NOMO-1 treated with DMSO at 0.1 percent for 48 hours (cell line): ENCODE data around the gene RYR2.

Experiments used
- DNase-seq: peaks from one replicate; lab custom pipeline; 2025; ENCODE audit not compliant: unreplicated experiment; lab: John Stamatoyannopoulos, UW

Gene RYR2

GRCh38 chr1:237041795-237042525 lies at the start of gene RYR2:
Gene RYR2, plus strand, starts transcription at chr1:237042184. Its CDS starts 338 bp downstream, at chr1:237042522.
- DNase-seq: no peak

DNA sequence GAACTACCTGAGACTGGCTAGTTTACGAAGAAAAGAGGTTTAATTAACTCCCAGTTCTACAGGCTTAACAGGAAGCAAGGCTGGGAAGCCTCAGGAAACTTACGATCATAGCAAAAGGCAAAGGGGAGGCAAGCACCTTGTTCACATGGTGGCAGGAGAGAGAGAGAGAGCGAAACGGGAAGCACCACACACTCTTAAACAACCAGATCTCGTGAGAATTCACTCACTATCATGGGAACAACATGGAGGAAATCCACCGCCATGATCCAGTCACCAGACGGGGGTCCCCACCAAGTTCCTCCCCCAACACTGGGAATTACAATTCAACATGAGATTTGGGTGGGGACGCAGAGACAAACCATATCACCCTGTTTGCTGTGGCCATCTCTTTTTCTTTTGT lies 49.5 kb upstream of the RYR2 start:
- no peak for DNase-seq

GRCh38 chr1:236994450-236994849 lies 47.5 kb upstream of the RYR2 start:
- DNase-seq: no peak

GRCh38 chr1:236997361-236997760 lies 44.6 kb upstream of the RYR2 start:
- no peak for DNase-seq

- DNase-seq: no peak
Observed at GRCh38 chr1:236997882-236998281, 44.1 kb upstream of the RYR2 start.

DNA sequence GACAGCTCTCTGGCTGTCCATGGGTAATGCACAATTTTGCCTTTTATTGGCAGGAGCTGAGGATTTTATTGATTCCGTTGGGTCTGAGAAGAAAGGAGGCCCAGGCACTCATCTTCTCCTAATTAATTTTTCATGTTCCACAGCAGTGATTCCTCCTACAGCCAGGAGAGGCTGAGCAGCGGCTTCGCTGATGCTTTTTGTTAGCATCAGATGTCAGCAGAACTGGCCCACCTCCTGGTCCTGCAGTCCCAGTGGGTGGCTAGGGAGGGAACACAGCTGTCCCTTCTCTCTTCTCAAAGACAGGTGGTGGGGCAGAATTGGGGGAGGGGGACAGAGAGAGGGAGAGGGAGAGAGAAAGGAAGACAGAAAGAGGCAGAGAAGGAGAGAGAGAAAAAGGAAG lies 43.4 kb upstream of the RYR2 start:
- no peak for DNase-seq

- DNase-seq: no peak
Observed at GRCh38 chr1:237000191-237000590, 41.8 kb upstream of the RYR2 start.

- DNase-seq: no peak
Observed at GRCh38 chr1:237003516-237003915, 38.5 kb upstream of the RYR2 start.

GRCh38 chr1:237004116-237004515 lies 37.9 kb upstream of the RYR2 start, which contains the start of gene MT1HL1:
Gene MT1HL1, minus strand, starts transcription at chr1:237004441. Its CDS starts 69 bp downstream, at chr1:237004372.
- DNase-seq: no peak

GRCh38 chr1:237005674-237006073 lies 36.3 kb upstream of the RYR2 start:
- DNase-seq: no peak

- no peak for DNase-seq
Observed at GRCh38 chr1:237007147-237007881, 34.7 kb upstream of the RYR2 start.

- DNase-seq: no peak
Observed at GRCh38 chr1:237009611-237010010, 32.4 kb upstream of the RYR2 start.

DNA sequence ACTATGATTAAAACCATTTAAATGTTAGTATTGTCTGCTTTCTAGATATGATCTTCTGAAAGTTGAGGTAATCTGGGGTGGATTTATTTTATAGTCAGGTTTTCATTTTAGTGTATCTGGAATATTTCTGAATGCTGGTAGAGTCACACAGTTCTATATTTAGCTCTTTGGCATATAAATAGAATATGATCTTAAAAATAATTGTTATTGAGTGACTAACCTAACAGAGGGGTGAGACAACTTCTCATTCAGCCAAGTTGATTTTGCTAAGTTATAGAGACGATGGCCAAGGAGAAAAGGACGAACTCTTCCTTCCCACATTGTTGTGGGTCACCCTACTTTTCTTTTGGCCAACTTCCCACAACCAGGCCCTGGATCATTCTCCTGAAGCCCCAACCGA lies 30.6 kb upstream of the RYR2 start:
- no peak for DNase-seq

DNA sequence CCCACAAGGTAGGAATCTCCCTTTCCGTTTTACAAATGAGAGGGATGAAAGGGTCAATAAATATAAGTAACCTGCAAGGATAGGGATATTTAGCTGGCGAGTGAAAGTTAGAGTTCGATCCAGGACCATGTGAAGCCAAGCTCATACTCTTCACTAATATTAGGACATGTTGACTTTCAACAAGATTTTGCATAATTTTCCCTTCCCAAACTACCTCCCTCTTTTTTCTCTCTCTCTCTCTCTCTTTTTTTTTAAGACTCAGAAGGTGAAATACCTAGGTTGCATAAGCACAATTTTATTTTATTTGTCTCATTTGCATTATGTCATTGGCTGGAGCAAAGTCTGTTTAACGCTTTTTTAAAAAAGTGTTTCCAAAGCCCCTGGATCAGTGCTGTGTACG lies 29.6 kb upstream of the RYR2 start:
- DNase-seq: no peak

GRCh38 chr1:237012788-237013383 lies 29.1 kb upstream of the RYR2 start:
- DNase-seq: no peak

GRCh38 chr1:237013608-237014007 lies 28.4 kb upstream of the RYR2 start:
- DNase-seq: no peak

DNA sequence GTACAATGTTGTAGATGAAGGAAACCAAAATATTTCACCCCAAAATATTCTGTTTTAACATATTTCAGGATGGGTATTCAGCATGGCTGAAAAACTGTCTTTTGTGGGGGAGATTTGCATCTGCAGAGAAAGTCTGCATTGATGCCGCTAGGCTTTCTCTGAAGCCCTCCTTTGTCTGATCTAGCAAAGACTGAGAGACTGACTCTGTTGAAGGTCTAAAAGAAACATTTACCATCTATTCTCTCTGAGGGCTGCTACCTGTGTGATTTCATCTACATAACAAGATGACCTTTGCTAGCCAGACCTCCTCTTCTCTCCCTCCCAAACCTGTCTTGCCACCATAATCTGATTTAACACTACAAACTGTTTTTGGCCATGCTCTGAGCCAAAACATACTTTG lies 25.4 kb upstream of the RYR2 start:
- no peak for DNase-seq

DNA sequence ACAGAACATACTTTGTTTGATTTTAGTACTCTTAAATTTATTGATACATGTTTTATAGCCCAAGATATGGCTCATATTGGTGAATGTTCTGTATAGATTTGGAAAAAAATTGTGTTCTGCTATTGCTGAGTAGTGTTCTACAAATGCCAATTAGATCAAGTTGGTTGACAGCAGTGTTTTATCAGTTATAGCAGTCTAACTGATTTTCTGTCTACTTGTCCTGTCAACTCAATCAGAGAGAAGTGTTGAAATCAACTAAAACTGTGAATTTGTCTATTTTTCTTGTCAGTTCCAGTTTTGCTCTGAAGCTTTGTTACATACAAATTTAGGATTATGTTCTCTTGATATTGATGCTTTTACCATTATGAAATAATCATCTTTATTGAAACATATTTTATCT lies 23.1 kb upstream of the RYR2 start:
- no peak for DNase-seq

DNA sequence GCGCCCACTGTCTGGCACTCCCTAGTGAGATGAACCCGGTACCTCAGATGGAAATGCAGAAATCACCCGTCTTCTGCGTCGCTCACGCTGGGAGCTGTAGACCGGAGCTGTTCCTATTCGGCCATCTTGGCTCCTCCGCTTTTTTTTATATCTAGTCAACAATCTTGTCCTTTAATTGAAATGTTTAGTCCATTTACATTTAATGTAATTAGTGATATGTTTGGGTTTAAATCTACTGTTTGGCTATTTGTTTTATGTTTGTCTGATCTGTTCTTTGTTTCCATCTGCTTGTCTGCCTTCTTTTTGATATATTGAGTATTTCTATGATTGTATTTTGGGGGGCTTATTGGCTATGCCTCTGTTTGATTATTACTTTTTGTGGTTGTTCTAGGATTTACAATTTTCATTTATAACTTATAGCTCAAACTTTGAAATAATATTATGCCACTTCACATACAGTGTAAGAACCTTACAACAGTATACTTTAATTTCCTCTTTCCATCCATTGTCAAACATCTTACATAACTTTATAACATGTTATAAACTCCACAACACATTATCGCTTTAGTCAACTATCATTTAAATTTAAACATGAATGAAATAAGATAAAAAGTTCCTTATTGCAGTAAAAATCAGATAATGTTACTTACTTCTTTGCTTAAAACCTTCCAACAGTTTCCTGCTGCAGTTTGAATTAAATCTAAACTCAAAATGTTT lies 16.5 kb upstream of the RYR2 start:
- DNase-seq: no peak

- DNase-seq: no peak
Observed at GRCh38 chr1:237029240-237029639, 12.7 kb upstream of the RYR2 start.

DNA sequence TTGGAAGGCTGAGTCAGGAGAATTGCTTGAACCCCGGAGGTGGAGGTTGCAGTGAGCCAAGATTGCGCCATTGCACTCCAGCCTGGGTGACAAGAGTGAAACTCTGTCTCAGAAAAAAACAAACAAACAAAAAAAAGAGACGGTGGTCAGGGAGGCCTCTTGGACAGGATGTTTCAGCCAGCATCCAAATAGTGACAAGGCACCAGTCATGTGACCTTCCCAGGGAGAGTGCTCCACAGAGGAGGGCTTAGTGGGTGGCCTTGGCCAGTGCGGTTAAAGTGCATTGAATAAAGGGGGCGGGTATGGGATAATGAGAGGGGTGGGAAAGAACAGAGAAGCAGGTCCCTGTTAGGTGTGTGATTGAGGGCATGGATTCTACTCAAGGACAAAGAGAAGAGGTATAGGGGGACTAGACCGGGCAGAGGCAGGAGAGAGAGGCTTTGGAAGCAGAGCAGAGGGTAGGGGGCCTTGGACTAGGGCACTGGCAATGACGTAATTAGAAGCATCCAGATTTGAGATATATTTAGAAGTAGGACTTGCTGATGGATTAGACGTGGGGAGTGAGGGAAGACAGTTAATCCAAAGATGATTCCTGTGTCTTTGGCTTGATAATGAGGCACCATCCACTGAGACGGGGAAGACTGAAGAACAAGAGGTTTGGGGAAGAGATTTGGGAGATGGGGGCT lies 12.0 kb upstream of the RYR2 start:
- DNase-seq: no peak
